ENCODE measurements around the gene NXPH4.

- TF ChIP-seq CTCF (IDR thresholded peaks at IDR 0.05), result peak; percentile 70 to 78 (median 71)
- TF ChIP-seq POLR2AphosphoS5 (IDR thresholded peaks at IDR 0.05), result peak; percentile 28 to 45
Measured at GRCh38 chr12:57175428-57176138, 41.0 kb upstream of the NXPH4 start.

All from esophagus muscularis mucosa (tissue), 3 donors.